MM.1S (cell line): Measurements from ENCODE around the gene MKLN1.

Experiments used
- DNase-seq: peaks from one replicate; pipeline ENCODE4 v3.0.0-alpha.2; 2015
- H2AFZ ChIP-seq: fragments of 300-600 bp; sonication (generic); 2 replicates; pipeline ENCODE4 v1.6.0; 2016; ENCODE audit warnings: antibody characterized with exemption, low read length
- H3F3A ChIP-seq: fragments of 300-600 bp; sonication (generic); 2 replicates; pipeline ENCODE4 v1.6.1; 2016; ENCODE audit warnings: mild to moderate bottlenecking, antibody characterized with exemption, low read length, moderate library complexity, mixed read lengths; ENCODE audit not compliant: insufficient read depth
- H3K27ac ChIP-seq: fragments of 300-600 bp; sonication (generic); 2 replicates; pipeline ENCODE4 v1.5.1; 2016; ENCODE audit warnings: mild to moderate bottlenecking, low read length
- H3K27me3 ChIP-seq: fragments of 300-600 bp; sonication (generic); replicated peaks from 2 replicates; pipeline ENCODE4 v1.6.0; 2016; ENCODE audit warnings: low read length; ENCODE audit not compliant: insufficient read depth
- H3K36me3 ChIP-seq: fragments of 300-600 bp; sonication (generic); replicated peaks from 2 replicates; pipeline ENCODE4 v1.6.1; 2016; ENCODE audit warnings: mild to moderate bottlenecking, low read length, mixed read lengths; ENCODE audit not compliant: insufficient read depth
- H3K4me1 ChIP-seq: fragments of 300-600 bp; sonication (generic); 2 replicates; pipeline ENCODE4 v1.6.1; 2016; ENCODE audit warnings: low read length, mixed read lengths
- H3K4me2 ChIP-seq: fragments of 300-600 bp; sonication (generic); 2 replicates; pipeline ENCODE4 v1.6.0; 2016; ENCODE audit warnings: low read depth, low read length
- H3K4me3 ChIP-seq: fragments of 300-600 bp; sonication (generic); 2 replicates; pipeline ENCODE4 v1.5.1; 2016; ENCODE audit warnings: low read length, mixed read lengths
- H3K79me2 ChIP-seq: fragments of 300-600 bp; sonication (generic); 2 replicates; pipeline ENCODE4 v1.6.1; 2016; ENCODE audit warnings: mixed run types, low read length, mixed read lengths
- H3K9ac ChIP-seq: fragments of 300-600 bp; sonication (generic); 2 replicates; pipeline ENCODE4 v1.6.1; 2016; ENCODE audit warnings: low read length, mixed read lengths
- H3K9me2 ChIP-seq: fragments of 300-600 bp; sonication (generic); replicated peaks from 2 replicates; pipeline ENCODE4 v1.6.1; 2016; ENCODE audit warnings: mild to moderate bottlenecking, low read length, mixed read lengths; ENCODE audit not compliant: insufficient read depth
- H3K9me3 ChIP-seq: fragments of 300-600 bp; sonication (generic); replicated peaks from 2 replicates; pipeline ENCODE4 v1.6.1; 2016; ENCODE audit warnings: mild to moderate bottlenecking, low read length, mixed read lengths; ENCODE audit not compliant: insufficient read depth
- H4K20me1 ChIP-seq: fragments of 300-600 bp; sonication (generic); 2 replicates; pipeline ENCODE4 v1.6.1; 2016; ENCODE audit warnings: mild to moderate bottlenecking, low read length, moderate library complexity, mixed read lengths; ENCODE audit not compliant: insufficient read depth
- CTCF ChIP-seq: fragments of 300-600 bp; sonication (generic); IDR thresholded peaks from 2 replicates; pipeline ENCODE4 v1.5.1; 2016; ENCODE audit warnings: antibody characterized with exemption, low read length, mixed read lengths
- EZH2 ChIP-seq: fragments of 300-600 bp; sonication (generic); optimal IDR thresholded peaks from 2 replicates; pipeline ENCODE3; 2017; ENCODE audit warnings: low read depth, mild to moderate bottlenecking, antibody characterized with exemption, low read length, mixed read lengths
- EZH2phosphoT487 ChIP-seq: fragments of 300-600 bp; sonication (generic); IDR thresholded peaks from 2 replicates; pipeline ENCODE4 v1.6.1; 2018; ENCODE audit warnings: antibody characterized with exemption, low read length

The MKLN1 gene

GRCh38 chr7:131300572-131301466 lies 26.9 kb upstream of the MKLN1 start:
- H3K9me2 ChIP-seq, result no peaks in the 10 kb centered on the region
- H3K4me2 ChIP-seq, result no peak overlapping the region
- DNase-seq, result no peak
- no peak overlapping the region for H3K27ac ChIP-seq
- no peak for TF ChIP-seq EZH2
- no peaks in the 10 kb centered on the region for H3K9me3 ChIP-seq
- no peaks in the 10 kb centered on the region for H3K4me1 ChIP-seq
- no peaks in the 10 kb centered on the region for H3K36me3 ChIP-seq
- H2AFZ ChIP-seq, result no peak overlapping the region
- no peak overlapping the region for H3K4me3 ChIP-seq
- no peaks in the 10 kb centered on the region for H3K79me2 ChIP-seq
- H3F3A ChIP-seq, result no peaks in the 10 kb centered on the region
- no peaks in the 10 kb centered on the region for H4K20me1 ChIP-seq
- H3K27me3 ChIP-seq, result no peaks in the 10 kb centered on the region
- H3K9ac ChIP-seq, result no peak overlapping the region

GRCh38 chr7:131302446-131302845 lies 25.2 kb upstream of the MKLN1 start:
- TF ChIP-seq EZH2phosphoT487 (no peak), EZH2 (no peak), CTCF (no peak)
- Histone ChIP-seq H2AFZ (no peak overlapping the region), H3F3A (no peaks in the 10 kb centered on the region), H3K4me2 (no peak overlapping the region), H3K4me3 (no peak overlapping the region), H3K36me3 (no peaks in the 10 kb centered on the region), H3K4me1 (no peaks in the 10 kb centered on the region), H3K9me2 (no peaks in the 10 kb centered on the region), H3K27ac (no peak overlapping the region), H3K9me3 (no peaks in the 10 kb centered on the region), H3K9ac (no peak overlapping the region), H4K20me1 (no peaks in the 10 kb centered on the region), H3K79me2 (no peaks in the 10 kb centered on the region), H3K27me3 (no peaks in the 10 kb centered on the region)
- no peak for DNase-seq

GRCh38 chr7:131302876-131303707 lies 24.6 kb upstream of the MKLN1 start:
- Histone ChIP-seq H3K27me3 (no peaks in the 10 kb centered on the region), H3K9me3 (no peaks in the 10 kb centered on the region), H3F3A (no peaks in the 10 kb centered on the region), H3K27ac (no peak overlapping the region), H3K9me2 (no peaks in the 10 kb centered on the region), H3K36me3 (no peaks in the 10 kb centered on the region), H3K4me1 (no peaks in the 10 kb centered on the region), H3K4me2 (no peak overlapping the region), H2AFZ (no peak overlapping the region), H3K9ac (no peak overlapping the region), H4K20me1 (no peaks in the 10 kb centered on the region), H3K4me3 (no peak overlapping the region), H3K79me2 (no peaks in the 10 kb centered on the region)
- TF ChIP-seq EZH2phosphoT487 (no peak), EZH2 (no peak), CTCF (peak; percentile 79)
- DNase-seq, result peak; percentile 66
